Fibroblast of skin of left biceps (primary cell): ENCODE measurements around the gene SHISAL1.

ENCODE experiments used
- DNase-seq, 2 experiments: peaks; one replicate each; pipeline ENCODE4 v3.0.0-alpha.2; 2013; ENCODE audit warnings: low read depth in 2 of 2

The SHISAL1 gene

GRCh38 chr22:44342347-44342956 is 29.7 kb upstream of the SHISAL1 start:
- no peak for DNase-seq

GRCh38 chr22:44341431-44342346 is 28.9 kb upstream of the SHISAL1 start:
- DNase-seq = no peak

- no peak for DNase-seq
Measured at GRCh38 chr22:44340271-44341239, 27.8 kb upstream of the SHISAL1 start.

GRCh38 chr22:44338906-44339305 is 26.2 kb upstream of the SHISAL1 start:
- DNase-seq = no peak

- no peak for DNase-seq
Measured at GRCh38 chr22:44338177-44338810, 25.5 kb upstream of the SHISAL1 start.

- no peak for DNase-seq
Measured at GRCh38 chr22:44337678-44338004, 24.9 kb upstream of the SHISAL1 start.

- no peak for DNase-seq
Measured at GRCh38 chr22:44336962-44337677, 24.4 kb upstream of the SHISAL1 start.

- no peak for DNase-seq
Measured at GRCh38 chr22:44335903-44336803, 23.4 kb upstream of the SHISAL1 start.

- no peak for DNase-seq
Measured at GRCh38 chr22:44335066-44335839, 22.5 kb upstream of the SHISAL1 start.

- DNase-seq = no peak
Measured at GRCh38 chr22:44333847-44334635, 21.3 kb upstream of the SHISAL1 start.

GRCh38 chr22:44332946-44333345 is 20.2 kb upstream of the SHISAL1 start:
- DNase-seq = no peak

GRCh38 chr22:44331881-44332714 is 19.3 kb upstream of the SHISAL1 start:
- no peak for DNase-seq

GRCh38 chr22:44330744-44331660 is 18.3 kb upstream of the SHISAL1 start:
- DNase-seq = no peak

GRCh38 chr22:44330188-44330743 is 17.5 kb upstream of the SHISAL1 start:
- no peak for DNase-seq

GRCh38 chr22:44329179-44329796 is 16.5 kb upstream of the SHISAL1 start:
- no peak for DNase-seq

- no peak for DNase-seq
Measured at GRCh38 chr22:44328762-44329161, 16.0 kb upstream of the SHISAL1 start.
